ENCODE measurements around the gene DNASE1L3. TPM values are rescaled to one million over a fixed set of nuclear protein-coding genes. Genes with fewer than 3 reads are reported as not detected.
"Not testable (repeated sequence)": the region's sequence is repeated elsewhere in the genome, so short reads cannot be mapped to it uniquely, and the experiment has no call there.

DNASE1L3 gene
- total RNA-seq, 1 donor from 2014 or later, result 2.7 TPM

- no peak for ATAC-seq
Measured at GRCh38 chr3:58235970-58236369, 25.2 kb upstream of the DNASE1L3 start.

- peak; percentile 54 for ATAC-seq
Measured at GRCh38 chr3:58234516-58234931, 23.8 kb upstream of the DNASE1L3 start.

- no peak for ATAC-seq
Measured at GRCh38 chr3:58231666-58232065, 20.9 kb upstream of the DNASE1L3 start.

- no peak for ATAC-seq
Measured at GRCh38 chr3:58230876-58231552, 20.2 kb upstream of the DNASE1L3 start.

- ATAC-seq, result not testable (repeated sequence)
Measured at GRCh38 chr3:58227933-58228332, 17.2 kb upstream of the DNASE1L3 start.

GRCh38 chr3:58223855-58224254 is 13.1 kb upstream of the DNASE1L3 start:
- ATAC-seq, result no peak

- no peak for ATAC-seq
Measured at GRCh38 chr3:58222161-58222724, 11.5 kb upstream of the DNASE1L3 start.

GRCh38 chr3:58218904-58219303 is 8.1 kb upstream of the DNASE1L3 start:
- ATAC-seq, result no peak

GRCh38 chr3:58217209-58217811 is 6.5 kb upstream of the DNASE1L3 start:
- ATAC-seq, result peak; percentile 64

- peak; percentile 72 for ATAC-seq
Measured at GRCh38 chr3:58216496-58217195, 5.9 kb upstream of the DNASE1L3 start.

- no peak for ATAC-seq
Measured at GRCh38 chr3:58215317-58216025, 4.7 kb upstream of the DNASE1L3 start.

GRCh38 chr3:58214484-58215316 is 3.9 kb upstream of the DNASE1L3 start:
- peak; percentile 90 for ATAC-seq

- no peak for ATAC-seq
Measured at GRCh38 chr3:58209933-58210332, 839 bp downstream of the DNASE1L3 start.

- ATAC-seq, result no peak
Measured at GRCh38 chr3:58207954-58208353, 2.8 kb downstream of the DNASE1L3 start.

- peak; percentile 79 for ATAC-seq
Measured at GRCh38 chr3:58206406-58207011, 4.3 kb downstream of the DNASE1L3 start.

- ATAC-seq, result no peak
Measured at GRCh38 chr3:58205981-58206380, 4.8 kb downstream of the DNASE1L3 start.

GRCh38 chr3:58204720-58205119 is 6.1 kb downstream of the DNASE1L3 start:
- no peak for ATAC-seq

- no peak for ATAC-seq
Measured at GRCh38 chr3:58203541-58203940, 7.2 kb downstream of the DNASE1L3 start.

- no peak for ATAC-seq
Measured at GRCh38 chr3:58202917-58203360, 7.8 kb downstream of the DNASE1L3 start.

GRCh38 chr3:58201451-58201850 is 9.3 kb downstream of the DNASE1L3 start:
- ATAC-seq, result not testable (repeated sequence)

GRCh38 chr3:58200846-58201355 is 9.9 kb downstream of the DNASE1L3 start:
- no peak for ATAC-seq
